Measurements from ENCODE around the gene AUNIP.
A peak's percentile ranks its signal among the peaks of the same experiment; 100 is the strongest.

AUNIP gene

DNA sequence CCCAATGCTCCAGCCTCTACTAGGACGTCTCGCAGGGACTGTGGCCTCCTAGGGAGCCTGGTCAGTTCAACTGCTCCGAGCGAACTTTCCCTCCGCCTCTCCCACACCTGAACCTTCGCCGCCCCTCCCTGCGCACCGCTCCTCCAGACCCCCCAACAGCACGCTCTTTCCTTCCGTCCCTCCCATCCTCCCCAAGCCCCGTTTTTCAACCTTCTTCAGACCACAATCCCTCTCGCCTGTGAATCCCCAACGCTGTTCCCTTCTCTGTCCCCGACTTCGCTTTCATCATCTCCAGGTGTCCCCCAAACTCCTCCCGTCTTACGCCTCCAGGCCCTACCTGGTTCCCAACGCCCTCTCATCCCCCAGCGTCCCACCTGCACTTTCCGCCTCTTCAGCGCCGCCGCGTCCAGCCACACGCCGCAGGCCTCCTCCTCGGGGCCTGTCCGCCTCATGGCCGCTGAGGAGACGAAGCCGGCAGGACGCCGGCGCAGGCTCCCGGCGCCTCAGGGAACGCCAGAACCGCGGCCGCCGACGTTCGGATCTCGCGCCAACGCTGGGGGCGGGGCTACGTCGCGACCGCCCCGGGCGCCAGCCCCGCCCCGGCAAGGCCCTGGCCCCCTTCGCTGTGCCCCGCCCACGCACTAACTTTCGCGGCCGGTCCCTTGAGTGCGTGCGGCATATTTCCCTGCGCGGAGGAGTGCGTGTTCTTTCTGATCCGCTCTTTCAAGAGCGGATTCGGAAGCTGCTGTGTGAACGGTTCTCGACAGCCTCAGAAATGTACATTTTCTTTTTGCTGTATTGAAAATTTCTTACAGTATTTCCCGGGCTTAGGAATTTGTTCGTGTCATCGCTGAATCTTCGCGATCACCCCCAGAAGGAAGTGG is at the start of gene AUNIP (continued):
- TF ChIP-seq, protein P1, sequence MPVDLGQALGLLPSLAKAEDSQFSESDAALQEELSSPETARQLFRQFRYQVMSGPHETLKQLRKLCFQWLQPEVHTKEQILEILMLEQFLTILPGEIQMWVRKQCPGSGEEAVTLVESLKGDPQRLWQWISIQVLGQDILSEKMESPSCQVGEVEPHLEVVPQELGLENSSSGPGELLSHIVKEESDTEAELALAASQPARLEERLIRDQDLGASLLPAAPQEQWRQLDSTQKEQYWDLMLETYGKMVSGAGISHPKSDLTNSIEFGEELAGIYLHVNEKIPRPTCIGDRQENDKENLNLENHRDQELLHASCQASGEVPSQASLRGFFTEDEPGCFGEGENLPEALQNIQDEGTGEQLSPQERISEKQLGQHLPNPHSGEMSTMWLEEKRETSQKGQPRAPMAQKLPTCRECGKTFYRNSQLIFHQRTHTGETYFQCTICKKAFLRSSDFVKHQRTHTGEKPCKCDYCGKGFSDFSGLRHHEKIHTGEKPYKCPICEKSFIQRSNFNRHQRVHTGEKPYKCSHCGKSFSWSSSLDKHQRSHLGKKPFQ (tag by site-specific recombination; IDR thresholded peaks at IDR 0.05), result peak; percentile 55; the same call in 1 of the 2 replicates
- TF ChIP-seq HOXC10 (CRISPR knock-in tag; IDR thresholded peaks at IDR 0.05), result no peak
- no peak for TF ChIP-seq TCF7L2 (IDR thresholded peaks at IDR 0.05; ENCODE audit: borderline replicate concordance, low read depth, low read length)
- TF ChIP-seq ZNF621 (tag by site-specific recombination; IDR thresholded peaks at IDR 0.05), result no peak
- TF ChIP-seq, protein P2, sequence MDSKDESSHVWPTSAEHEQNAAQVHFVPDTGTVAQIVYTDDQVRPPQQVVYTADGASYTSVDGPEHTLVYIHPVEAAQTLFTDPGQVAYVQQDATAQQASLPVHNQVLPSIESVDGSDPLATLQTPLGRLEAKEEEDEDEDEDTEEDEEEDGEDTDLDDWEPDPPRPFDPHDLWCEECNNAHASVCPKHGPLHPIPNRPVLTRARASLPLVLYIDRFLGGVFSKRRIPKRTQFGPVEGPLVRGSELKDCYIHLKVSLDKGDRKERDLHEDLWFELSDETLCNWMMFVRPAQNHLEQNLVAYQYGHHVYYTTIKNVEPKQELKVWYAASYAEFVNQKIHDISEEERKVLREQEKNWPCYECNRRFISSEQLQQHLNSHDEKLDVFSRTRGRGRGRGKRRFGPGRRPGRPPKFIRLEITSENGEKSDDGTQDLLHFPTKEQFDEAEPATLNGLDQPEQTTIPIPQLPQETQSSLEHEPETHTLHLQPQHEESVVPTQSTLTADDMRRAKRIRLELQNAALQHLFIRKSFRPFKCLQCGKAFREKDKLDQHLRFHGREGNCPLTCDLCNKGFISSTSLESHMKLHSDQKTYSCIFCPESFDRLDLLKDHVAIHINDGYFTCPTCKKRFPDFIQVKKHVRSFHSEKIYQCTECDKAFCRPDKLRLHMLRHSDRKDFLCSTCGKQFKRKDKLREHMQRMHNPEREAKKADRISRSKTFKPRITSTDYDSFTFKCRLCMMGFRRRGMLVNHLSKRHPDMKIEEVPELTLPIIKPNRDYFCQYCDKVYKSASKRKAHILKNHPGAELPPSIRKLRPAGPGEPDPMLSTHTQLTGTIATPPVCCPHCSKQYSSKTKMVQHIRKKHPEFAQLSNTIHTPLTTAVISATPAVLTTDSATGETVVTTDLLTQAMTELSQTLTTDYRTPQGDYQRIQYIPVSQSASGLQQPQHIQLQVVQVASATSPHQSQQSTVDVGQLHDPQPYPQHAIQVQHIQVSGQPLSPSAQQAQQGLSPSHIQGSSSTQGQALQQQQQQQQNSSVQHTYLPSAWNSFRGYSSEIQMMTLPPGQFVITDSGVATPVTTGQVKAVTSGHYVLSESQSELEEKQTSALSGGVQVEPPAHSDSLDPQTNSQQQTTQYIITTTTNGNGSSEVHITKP (tag by site-specific recombination; IDR thresholded peaks at IDR 0.05), result peak; percentile 99
- TF ChIP-seq, protein P3, sequence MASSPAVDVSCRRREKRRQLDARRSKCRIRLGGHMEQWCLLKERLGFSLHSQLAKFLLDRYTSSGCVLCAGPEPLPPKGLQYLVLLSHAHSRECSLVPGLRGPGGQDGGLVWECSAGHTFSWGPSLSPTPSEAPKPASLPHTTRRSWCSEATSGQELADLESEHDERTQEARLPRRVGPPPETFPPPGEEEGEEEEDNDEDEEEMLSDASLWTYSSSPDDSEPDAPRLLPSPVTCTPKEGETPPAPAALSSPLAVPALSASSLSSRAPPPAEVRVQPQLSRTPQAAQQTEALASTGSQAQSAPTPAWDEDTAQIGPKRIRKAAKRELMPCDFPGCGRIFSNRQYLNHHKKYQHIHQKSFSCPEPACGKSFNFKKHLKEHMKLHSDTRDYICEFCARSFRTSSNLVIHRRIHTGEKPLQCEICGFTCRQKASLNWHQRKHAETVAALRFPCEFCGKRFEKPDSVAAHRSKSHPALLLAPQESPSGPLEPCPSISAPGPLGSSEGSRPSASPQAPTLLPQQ (tag by site-specific recombination; IDR thresholded peaks at IDR 0.05), result peak; percentile 90
- TF ChIP-seq, protein P4, sequence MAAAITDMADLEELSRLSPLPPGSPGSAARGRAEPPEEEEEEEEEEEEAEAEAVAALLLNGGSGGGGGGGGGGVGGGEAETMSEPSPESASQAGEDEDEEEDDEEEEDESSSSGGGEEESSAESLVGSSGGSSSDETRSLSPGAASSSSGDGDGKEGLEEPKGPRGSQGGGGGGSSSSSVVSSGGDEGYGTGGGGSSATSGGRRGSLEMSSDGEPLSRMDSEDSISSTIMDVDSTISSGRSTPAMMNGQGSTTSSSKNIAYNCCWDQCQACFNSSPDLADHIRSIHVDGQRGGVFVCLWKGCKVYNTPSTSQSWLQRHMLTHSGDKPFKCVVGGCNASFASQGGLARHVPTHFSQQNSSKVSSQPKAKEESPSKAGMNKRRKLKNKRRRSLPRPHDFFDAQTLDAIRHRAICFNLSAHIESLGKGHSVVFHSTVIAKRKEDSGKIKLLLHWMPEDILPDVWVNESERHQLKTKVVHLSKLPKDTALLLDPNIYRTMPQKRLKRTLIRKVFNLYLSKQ (tag by site-specific recombination; IDR thresholded peaks at IDR 0.05; ENCODE audit: borderline replicate concordance), result peak; percentile 71; the same call in 1 of the 2 replicates
- peak; percentile 72 for TF ChIP-seq KLF1 (tag by site-specific recombination; IDR thresholded peaks at IDR 0.05)
- TF ChIP-seq, protein P5, sequence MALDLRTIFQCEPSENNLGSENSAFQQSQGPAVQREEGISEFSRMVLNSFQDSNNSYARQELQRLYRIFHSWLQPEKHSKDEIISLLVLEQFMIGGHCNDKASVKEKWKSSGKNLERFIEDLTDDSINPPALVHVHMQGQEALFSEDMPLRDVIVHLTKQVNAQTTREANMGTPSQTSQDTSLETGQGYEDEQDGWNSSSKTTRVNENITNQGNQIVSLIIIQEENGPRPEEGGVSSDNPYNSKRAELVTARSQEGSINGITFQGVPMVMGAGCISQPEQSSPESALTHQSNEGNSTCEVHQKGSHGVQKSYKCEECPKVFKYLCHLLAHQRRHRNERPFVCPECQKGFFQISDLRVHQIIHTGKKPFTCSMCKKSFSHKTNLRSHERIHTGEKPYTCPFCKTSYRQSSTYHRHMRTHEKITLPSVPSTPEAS (tag by site-specific recombination; IDR thresholded peaks at IDR 0.05), result peak; percentile 62
- TF ChIP-seq, protein P6, sequence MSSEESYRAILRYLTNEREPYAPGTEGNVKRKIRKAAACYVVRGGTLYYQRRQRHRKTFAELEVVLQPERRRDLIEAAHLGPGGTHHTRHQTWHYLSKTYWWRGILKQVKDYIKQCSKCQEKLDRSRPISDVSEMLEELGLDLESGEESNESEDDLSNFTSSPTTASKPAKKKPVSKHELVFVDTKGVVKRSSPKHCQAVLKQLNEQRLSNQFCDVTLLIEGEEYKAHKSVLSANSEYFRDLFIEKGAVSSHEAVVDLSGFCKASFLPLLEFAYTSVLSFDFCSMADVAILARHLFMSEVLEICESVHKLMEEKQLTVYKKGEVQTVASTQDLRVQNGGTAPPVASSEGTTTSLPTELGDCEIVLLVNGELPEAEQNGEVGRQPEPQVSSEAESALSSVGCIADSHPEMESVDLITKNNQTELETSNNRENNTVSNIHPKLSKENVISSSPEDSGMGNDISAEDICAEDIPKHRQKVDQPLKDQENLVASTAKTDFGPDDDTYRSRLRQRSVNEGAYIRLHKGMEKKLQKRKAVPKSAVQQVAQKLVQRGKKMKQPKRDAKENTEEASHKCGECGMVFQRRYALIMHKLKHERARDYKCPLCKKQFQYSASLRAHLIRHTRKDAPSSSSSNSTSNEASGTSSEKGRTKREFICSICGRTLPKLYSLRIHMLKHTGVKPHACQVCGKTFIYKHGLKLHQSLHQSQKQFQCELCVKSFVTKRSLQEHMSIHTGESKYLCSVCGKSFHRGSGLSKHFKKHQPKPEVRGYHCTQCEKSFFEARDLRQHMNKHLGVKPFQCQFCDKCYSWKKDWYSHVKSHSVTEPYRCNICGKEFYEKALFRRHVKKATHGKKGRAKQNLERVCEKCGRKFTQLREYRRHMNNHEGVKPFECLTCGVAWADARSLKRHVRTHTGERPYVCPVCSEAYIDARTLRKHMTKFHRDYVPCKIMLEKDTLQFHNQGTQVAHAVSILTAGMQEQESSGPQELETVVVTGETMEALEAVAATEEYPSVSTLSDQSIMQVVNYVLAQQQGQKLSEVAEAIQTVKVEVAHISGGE (tag by site-specific recombination; conservative IDR thresholded peaks at IDR 0.05; ENCODE audit: low read depth), result peak; percentile 47
- peak; percentile 43; the same call in 1 of the 2 replicates for TF ChIP-seq ZNF548 (tag by site-specific recombination; IDR thresholded peaks at IDR 0.05)
- TF ChIP-seq, protein P7, sequence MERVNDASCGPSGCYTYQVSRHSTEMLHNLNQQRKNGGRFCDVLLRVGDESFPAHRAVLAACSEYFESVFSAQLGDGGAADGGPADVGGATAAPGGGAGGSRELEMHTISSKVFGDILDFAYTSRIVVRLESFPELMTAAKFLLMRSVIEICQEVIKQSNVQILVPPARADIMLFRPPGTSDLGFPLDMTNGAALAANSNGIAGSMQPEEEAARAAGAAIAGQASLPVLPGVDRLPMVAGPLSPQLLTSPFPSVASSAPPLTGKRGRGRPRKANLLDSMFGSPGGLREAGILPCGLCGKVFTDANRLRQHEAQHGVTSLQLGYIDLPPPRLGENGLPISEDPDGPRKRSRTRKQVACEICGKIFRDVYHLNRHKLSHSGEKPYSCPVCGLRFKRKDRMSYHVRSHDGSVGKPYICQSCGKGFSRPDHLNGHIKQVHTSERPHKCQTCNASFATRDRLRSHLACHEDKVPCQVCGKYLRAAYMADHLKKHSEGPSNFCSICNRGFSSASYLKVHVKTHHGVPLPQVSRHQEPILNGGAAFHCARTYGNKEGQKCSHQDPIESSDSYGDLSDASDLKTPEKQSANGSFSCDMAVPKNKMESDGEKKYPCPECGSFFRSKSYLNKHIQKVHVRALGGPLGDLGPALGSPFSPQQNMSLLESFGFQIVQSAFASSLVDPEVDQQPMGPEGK (tag by site-specific recombination; IDR thresholded peaks at IDR 0.05), result peak; percentile 79
- TF ChIP-seq SP3 (tag by site-specific recombination; IDR thresholded peaks at IDR 0.05), result peak; percentile 64
- TF ChIP-seq ZNF19 (tag by site-specific recombination; IDR thresholded peaks at IDR 0.05; ENCODE audit: low read depth), result no peak
- TF ChIP-seq ZNF354C (tag by site-specific recombination; IDR thresholded peaks at IDR 0.05; ENCODE audit: borderline replicate concordance, low read depth), result no peak
- no peak; the same call in 1 of the 2 replicates for TF ChIP-seq GLI2 (tag by site-specific recombination; IDR thresholded peaks at IDR 0.05; ENCODE audit: borderline replicate concordance, low read depth)
- peak; percentile 76 for TF ChIP-seq ZBTB7A (tag by site-specific recombination; IDR thresholded peaks at IDR 0.05; ENCODE audit: low read depth)
- TF ChIP-seq, protein P8, sequence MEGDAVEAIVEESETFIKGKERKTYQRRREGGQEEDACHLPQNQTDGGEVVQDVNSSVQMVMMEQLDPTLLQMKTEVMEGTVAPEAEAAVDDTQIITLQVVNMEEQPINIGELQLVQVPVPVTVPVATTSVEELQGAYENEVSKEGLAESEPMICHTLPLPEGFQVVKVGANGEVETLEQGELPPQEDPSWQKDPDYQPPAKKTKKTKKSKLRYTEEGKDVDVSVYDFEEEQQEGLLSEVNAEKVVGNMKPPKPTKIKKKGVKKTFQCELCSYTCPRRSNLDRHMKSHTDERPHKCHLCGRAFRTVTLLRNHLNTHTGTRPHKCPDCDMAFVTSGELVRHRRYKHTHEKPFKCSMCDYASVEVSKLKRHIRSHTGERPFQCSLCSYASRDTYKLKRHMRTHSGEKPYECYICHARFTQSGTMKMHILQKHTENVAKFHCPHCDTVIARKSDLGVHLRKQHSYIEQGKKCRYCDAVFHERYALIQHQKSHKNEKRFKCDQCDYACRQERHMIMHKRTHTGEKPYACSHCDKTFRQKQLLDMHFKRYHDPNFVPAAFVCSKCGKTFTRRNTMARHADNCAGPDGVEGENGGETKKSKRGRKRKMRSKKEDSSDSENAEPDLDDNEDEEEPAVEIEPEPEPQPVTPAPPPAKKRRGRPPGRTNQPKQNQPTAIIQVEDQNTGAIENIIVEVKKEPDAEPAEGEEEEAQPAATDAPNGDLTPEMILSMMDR (tag by site-specific recombination; IDR thresholded peaks at IDR 0.05), result peak; percentile 92
- TF ChIP-seq OVOL3 (tag by site-specific recombination; IDR thresholded peaks at IDR 0.05), result peak; percentile 58; the same call in 1 of the 2 replicates
- TF ChIP-seq ZNF530 (tag by site-specific recombination; IDR thresholded peaks at IDR 0.05; ENCODE audit: low read depth), result no peak
